Hindlimb muscle (tissue), 1 donor: Measurements from ENCODE around the gene NAA35. TPM values are rescaled to one million over a fixed set of nuclear protein-coding genes. Genes with fewer than 3 reads are reported as not detected.
"Not testable (repeated sequence)": the region's sequence is repeated elsewhere in the genome, so short reads cannot be mapped to it uniquely, and the experiment has no call there.

Source experiments
- DNase-seq: peaks from one replicate; pipeline ENCODE4 v3.0.0-alpha.2; 2013
- polyA plus RNA-seq: library from polyadenylated mRNA; unstranded; fragments of 120-200 nt; gene quantifications from one replicate; pipeline ENCODE4 v1.2.1, GENCODE V29; 2013; ENCODE audit not compliant: insufficient read length

Gene NAA35
- polyA plus RNA-seq, 1 donor = 20.7 TPM

DNA sequence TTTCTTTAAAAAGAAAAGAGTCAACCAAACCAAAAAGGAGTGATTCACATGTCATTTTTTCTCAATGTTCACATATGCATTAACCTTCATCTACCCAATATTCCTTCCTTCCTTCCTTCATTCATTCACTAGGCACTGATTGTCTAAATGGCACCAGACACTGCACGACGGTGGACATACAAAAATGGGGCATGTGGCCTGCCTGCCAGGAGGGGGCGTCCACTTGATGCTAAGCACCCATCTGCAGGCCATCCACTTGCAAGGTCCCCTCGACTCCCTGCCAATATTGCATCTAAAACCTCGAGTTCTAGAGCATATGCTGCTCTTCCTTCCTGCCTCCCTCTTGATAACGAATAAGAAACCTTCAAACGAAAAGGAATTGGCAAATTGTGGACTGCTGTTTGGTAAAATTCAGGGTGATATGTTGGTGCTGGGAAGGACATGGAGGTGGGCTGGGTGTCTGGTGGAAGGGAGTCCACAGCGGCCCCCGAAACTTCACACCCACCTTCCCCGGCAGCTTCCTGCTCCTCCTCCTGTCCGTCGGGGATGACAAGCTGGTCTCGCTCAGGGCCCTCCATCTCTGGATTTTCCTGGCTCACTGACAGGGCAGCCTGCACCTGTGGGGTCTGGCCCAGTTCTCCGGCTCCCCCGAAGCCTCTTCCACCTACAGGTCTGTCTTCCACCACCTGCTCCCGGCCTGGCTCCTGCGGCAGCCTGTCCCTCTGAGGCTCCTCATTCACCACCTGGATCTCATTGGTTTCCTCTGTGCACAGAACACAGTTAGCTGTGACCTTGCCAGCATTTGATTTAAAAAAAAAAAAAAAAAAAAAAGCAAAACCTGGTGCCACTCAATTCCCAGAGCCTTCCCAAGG lies 94.2 kb downstream of the NAA35 start:
- no peak for DNase-seq

DNA sequence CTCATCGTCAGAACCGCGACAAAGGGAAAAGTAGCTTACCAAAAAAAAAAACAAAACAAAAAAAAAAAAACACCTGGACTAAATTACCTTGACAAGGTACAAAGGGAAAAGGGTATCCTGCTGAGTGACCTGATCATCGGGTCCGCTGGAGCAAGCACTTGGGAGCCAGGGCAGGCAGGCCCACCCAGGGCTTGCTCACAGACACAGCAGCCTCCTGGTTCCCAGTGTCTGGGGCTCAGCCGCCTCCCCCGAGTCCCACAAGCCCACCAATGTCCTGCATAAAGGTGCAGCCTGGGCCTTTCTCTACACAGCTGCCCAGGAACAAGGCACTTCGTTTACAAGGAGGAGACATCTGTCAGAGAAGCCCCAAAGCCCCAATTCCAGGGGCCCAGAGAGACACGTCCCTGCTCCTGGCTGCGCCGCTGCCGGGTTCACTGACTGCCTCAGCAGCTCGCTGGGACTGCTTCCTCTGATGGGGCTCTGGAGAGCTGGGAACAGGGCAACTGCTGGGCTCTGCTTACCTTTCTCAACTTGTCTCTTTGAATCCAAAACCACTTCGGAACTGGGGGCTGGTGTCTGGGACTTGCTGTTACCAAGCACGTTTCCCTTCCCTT lies 95.0 kb downstream of the NAA35 start:
- DNase-seq = no peak

DNA sequence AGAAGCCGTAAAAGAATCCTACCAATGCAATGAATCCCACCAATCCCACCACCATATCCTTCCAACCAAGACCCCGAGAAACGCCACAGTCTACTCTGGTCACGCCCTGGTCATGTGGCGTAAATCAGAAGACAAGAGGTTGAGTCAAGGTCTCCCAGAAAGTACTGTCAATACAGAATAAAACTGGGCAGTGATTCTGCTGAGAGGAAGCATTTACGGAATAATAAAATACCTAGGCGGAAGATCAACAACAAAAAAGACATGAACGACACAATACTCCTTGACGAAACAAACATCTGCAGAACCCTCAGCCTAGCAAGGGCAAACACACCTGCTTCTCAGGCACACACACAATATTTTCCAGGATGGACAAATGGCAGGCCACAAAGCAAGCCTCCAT lies 95.6 kb downstream of the NAA35 start:
- no peak for DNase-seq

DNA sequence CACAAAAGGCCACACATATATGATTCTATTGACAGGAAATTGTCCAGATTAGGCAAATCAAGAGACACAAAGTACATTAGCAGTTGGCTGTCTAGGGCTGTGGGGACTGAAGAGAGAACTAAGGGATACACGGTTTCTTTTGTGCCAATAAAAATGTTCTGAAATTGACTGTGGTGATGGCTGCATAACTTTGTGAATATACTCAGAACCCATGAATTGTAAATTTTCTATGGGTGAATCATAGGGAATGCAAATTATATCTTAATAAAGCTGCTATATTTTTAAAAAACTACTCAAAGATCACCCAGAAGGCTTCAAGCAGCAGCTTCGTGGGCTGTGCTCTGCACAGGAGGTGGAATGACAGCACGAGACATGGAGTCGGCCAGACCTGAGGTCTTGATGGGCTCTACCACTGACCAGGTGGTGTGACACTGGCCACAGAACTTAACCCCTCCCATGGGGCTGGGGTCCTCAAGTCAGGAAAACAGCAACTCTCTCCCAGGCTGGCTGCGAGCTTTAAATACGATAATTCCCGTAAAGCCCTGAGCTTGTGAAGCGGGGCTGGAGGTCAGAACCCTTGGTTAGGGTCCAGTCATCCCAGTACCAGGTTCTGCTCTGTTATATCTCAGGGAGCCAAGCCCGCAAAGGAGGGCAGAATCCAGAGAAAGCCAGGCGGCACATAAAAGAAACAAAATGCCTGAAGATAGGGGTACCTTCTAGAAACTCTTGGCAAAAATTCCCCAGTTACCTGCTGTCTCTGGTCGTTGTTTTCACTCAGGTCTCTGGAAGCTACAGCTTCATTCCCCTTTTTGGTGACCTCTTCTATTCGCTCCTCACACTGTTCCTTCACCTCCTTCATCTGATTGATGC lies 99.3 kb downstream of the NAA35 start:
- DNase-seq = no peak

DNA sequence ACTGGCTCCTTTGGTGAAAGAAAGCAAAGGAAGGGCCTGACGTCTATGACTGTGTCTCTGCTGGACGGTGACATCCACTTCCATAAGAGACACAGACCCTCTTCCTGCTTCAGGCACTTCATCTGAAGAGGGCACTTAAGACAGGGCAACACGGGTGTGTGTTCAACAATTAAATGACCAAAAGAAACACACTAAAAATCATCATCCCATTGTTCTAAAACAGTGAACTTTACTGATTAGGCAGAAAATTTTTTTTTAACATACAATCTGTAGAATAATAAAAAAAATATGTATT lies 99.9 kb downstream of the NAA35 start:
- DNase-seq = no peak

DNA sequence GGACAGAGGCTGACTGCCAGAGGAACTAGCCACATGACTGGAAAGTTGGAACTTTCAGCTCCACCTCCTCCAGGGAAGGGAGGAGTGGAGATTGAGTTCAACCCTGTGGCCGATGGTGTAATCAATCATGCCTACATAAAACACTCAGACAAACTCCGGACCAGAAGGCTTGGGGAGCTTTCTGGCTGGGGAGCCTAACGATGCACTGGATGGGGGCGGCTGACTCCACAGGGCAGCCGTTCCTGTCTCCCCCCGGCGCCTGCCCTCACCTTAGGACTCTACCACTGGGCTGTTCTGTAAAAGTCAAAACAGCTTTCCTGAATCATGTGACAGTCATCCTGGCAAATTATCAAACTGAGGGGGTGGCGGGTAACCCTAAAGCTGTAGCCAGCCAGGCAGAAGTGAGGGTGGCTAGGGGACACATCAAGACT lies 100.4 kb downstream of the NAA35 start:
- DNase-seq = no peak

DNA sequence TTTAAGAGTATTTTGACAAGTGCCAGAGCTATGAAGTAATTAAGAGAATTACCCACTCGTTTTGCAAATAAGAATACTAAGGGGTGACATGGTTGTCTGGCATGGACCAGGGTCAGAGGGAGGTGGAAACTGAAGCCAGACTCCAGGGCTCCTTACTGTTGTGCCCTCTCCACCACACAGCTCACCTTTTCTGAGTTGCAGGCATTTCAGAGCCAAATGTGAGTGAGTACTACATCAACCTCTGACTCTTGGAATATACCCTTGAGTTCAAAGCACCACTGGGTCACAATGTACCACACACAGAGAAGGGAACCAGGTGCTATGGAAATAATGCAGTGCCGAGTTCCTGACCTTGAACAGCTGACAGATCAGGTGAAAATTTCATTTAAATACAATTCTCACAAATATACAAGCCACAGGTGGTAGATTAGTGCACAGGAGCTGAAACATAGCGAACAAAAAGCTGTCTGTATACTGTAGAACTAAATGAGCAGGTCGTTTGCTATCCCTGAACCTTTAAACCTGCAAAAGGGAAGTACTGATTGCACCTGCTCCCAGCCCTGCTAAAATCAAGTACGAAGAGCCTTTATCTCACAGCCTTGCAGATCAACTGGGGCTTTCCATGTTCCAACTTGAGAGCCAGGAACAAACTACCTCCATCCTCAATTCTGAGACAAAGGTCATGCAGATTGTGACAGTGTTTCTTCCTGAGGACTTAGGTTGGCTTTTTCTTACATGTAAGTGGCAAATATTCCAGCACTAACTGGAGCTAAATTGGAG lies 101.4 kb downstream of the NAA35 start:
- no peak for DNase-seq

DNA sequence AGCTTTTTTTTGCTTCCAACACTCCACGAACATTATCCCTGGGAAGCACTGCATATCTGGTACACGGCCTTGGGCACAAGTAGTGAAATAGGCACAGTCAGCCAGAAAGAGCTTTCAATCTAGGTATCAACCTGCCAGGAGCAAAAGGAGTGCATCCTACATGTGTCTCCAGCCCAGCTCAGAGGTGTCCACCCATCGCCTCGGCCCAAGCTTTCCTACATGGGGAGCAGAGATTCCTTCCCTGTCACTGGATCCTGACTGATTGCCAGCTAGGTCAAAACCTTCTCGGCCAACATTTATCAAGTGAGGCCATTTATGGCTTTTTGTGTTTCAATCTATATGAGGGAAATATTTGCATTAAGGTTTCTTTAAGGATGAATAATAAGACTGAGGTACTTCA lies 102.6 kb downstream of the NAA35 start:
- DNase-seq = no peak

DNA sequence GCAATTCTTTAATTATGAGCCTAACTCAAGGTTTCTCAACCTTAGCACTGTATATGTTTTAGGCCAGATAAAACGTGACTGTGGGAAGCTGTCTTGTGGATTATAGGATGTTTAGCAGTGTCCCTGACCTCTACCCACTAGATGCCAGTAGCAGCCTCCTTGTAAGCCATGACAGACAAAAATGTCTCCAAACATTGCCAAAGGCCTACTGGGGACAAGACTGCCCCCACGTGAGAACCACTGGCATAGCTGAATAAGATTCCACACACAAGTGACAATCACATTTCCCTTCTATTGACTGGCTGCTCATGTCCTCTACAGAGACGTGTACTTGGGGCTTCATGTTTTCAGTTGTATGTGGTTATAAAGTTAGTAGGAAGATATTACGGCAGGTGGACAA lies 103.1 kb downstream of the NAA35 start:
- no peak for DNase-seq

DNA sequence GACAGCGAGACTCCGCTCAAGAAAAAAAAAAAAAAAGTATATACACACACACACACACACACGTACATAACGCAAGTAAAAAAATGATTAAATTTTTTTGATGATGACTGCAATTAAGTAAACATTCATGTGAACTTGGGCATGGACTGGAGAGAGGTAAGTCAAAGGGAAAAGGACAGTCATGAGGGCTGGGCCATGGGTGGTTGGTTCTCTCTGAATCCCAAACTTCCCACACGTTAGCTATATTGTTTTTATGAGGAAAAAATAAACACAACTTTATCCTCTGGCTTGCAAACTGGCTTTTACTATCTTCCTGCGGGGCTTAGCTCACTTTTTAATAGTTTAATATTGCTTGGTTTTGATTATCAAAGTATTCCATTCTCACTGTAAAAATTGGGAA lies 104.7 kb downstream of the NAA35 start:
- DNase-seq = no peak

DNA sequence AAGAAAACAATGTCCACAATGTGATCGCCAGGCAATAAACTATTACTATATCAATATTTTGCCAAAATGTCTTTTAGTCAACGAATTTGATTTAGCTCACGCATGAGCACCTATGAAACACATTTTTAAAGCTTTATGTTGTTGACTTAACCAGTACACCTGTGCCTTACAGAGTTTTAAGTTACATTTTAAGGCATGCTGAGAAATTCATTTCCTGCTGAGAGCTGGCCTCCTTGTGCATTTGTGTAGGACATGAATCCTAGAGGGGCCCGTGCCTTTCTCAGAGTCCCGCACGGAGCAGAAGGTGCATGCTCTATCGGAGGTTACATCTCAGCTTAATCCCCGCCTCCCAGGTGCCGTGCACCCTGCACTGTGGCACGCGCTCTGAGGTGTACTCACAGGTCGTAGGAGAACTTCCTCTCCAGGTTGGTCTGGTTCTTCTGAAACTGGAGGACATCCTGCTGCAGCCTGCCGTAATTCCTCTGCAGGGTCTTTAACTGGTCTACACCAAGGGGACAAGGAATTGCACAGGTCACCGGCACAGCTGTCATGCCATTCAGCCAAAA lies 105.2 kb downstream of the NAA35 start:
- no peak for DNase-seq

DNA sequence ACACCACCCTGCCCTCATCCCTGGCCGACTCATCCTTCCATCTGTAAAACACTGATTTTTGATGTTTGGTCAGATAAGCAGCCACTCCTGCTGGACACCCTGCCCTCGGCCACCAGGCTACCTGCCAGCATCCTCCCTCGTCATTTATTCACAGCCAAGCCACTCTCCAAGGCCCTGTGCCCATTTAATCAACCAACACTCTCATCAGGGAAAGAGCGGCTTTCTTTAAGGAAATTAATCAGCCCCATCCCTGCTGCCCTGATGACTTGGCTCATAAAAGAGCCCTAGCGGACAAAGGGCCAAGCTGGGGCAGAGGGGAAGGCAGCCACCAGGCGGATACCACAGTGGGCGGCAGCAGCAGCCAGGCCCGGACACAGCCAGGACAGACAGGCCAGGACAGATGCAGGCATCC lies 106.0 kb downstream of the NAA35 start:
- no peak for DNase-seq

DNA sequence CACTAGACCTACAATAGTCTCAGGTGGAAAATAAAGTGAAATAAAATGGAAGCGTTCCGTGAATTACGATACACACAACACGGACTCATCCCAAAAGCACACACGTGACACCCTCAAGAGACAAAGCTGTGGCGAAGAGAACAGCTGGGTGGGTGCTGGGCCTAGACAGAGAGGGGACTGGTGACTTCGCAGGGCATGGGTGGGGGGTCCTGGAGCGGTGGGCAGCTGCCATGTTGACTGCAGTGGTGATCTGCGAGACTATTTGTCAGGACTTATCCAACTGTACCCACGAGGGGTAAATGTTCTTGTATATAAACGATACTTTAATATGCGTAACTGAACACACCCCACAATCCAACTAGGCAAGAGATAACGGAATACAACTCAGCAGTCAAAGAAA lies 106.4 kb downstream of the NAA35 start:
- no peak for DNase-seq

DNA sequence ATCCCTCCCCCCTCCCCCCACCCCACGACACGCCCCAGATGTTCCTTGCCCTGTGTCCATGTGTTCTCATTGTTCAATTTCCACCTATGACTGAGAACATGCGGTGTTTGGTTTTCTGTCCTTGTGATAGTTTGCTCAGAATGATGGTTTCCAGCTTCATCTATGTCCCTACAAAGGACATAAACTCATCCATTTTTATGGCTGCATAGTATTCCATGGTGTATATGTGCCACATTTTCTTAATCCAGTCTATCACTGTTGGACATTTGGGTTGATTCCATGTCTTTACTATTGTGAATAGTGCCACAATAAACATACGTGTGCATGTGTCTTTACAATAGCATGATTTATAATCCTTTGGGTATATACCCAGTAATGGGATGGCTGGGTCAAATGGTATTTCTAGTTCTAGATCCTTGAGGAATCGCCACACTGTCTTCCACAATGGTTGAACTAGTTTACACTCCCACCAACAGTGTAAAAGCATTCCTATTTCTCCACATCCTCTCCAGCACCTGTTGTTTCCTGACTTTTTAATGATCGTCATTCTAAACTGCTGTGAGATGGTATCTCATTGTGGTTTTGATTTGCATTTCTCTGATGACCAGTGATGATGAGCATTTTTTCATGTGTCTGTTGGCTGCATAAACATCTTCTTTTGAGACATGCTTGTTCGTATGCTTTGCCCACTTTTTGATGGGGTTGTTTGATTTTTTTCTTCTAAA lies 107.2 kb downstream of the NAA35 start:
- DNase-seq = not testable (repeated sequence)

DNA sequence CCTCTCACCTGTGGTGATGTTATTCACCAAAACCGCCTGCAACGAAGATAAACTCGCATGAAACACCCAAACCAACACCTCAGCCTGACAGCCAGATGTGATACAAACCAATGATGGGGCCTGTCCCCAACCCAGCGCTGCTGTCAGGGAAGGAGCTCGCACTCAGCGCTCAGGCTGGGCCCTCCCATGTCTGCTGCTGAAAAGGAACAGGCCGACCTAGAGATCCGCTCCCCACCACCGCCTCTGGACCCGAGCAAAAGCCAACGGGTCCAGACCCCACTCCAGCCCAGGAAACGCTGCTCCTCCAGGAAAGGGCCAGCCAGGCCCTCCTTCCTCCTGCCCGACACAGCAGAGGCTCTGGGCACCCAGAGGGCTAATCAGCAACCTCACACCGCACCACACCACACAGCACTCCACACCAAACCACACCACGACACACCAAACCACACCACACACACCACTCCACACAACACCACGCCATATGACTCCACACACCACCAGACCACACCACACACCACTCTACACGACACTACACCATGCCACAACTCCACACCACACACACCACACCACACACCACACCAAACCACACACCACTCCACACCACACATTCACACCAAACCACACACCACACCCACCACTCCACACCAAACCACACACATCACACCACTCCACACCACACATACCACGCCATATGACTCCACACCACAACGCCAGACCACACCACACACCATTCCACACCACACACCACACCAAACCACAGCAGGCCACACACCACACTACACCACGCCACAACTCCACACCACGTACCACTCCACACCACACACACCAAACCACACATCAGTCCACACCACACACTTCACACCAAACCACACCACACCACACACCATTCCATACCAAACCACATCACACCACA lies 111.9 kb downstream of the NAA35 start:
- no peak for DNase-seq

DNA sequence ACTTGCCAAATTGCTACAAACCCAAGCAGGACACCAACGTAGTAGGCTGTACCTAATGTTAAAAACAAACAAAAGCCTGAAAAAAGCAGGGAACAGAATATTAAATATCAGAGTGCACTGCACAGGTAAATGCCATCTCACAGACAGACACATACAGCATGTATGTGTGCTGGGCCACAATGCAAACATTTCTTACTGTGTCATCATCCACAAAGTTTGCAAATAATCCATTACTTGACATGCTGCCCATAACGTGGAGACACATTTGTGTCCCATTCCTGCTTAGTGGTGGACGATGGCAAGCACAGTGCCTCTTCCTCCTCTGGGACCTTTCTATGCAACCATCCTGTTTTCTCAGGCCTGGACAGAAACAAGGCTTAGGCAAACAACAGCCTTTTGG lies 113.7 kb downstream of the NAA35 start:
- no peak for DNase-seq

DNA sequence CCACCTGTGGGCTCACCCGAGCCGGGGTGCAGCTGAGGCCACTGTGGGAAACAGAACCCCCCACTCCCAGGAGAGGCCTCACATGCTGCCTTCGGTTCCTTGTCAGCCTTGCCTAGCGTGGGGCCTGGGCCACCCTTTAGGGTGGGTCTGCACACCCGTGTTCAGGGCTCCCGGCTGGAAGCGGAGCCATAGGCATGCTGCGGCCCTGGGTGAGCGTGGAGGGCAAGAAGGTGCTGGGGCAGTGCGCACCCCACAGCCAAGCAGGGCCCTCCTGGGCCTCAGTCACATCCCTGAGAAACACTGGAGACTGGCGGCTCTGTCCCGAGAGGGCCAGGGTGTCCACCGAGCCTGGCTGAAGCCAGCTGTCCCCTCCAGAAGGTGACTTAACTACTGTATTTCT lies 116.5 kb downstream of the NAA35 start:
- DNase-seq = no peak

DNA sequence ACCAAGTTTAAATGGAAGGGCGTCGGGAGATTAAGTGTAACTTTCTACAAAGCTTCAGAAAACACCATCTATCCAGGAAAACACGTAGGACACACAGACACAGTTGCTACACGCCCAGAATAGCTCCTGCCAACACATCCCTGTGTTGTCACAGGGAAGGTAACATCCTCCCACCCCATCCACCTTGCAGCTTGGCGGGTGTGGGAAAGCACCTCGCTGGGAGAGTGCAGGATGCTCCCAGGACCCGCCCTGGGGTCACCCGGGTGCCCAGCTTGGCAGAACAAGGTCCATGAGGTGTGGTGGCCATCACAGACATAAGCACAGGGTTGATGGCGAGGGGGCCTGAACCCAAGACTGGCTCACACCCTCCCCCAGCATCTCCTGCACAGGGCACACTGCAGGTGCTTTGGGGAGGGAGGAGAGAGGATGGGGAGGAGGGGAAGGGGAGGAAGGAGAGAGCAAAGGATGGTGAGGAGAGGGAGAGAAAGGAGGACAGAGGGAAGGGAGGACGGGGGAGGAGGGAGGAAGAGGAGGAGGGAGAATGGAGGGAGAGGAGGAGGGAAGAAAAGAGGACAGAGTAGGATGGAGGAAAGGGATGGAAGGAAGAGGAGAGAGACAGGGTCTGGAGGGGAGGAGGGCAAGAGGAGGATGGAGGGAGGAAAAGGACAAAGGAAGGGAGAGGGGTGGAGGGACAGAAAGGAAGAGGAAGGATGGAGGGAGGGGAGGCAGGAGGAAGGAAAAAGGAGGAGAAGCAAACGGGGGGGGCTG lies 121.2 kb downstream of the NAA35 start:
- DNase-seq = no peak

DNA sequence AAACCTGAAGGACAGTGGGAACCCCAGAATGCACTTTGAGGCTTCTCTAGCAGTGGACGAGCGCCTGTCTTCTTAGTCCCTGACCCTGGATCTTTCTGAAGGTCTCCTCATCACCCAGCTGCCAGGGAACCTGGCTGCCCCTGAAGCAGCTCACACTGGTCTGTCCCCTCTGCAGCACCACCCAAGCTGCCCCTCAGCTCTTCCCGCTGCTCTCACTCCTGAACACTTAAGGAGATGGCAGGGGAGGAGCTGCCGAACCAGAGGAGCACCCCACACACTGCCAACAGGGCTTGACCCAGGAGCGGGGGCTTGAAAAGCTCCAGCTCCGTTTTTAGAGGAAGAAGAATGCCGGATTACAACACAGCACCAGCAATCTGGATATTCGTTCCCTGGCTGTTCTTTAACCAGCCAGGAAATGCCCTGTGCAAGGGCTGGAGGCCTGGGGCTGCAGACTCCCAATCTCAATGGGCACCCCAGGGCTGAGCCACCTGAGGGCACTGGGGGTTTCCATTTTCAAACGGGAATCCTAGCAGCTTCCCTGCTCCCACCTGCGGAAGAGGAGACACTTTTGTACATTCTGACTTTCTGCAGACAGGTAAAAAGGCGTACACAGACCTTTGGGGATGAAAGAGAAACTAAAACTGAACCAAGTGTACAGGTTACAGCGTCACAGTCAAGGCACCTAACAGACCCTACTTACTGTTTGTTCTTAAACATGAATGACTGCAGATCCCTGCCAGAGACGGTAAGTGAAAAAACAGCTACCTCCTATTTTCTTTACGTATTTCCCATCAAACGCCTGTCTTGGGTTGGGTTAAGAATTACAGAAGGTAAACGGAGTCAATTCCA lies 122.1 kb downstream of the NAA35 start:
- no peak for DNase-seq
